DND-41 (cell line): ENCODE measurements around the gene FANK1.
"Not testable (repeated sequence)": the region's sequence is repeated elsewhere in the genome, so short reads cannot be mapped to it uniquely, and the experiment has no call there.

ENCODE experiments used
- ATAC-seq: fragments of 200-7000 bp; cut with Tn5 transposase; 3 replicates; pipeline ENCODE4 v1.9.1; 2021; ENCODE audit warnings: low read depth; ENCODE audit not compliant: insufficient read depth
- DNase-seq: peaks from one replicate; pipeline ENCODE4 v3.0.0-alpha.2; 2020
- H2AFZ ChIP-seq: 2 replicates; pipeline ENCODE4 v1.6.0; 2012; ENCODE audit warnings: low read depth, low read length
- H3K27ac ChIP-seq: 2 replicates; pipeline ENCODE4 v1.5.1; 2012; ENCODE audit warnings: low read length, inconsistent platforms
- H3K27me3 ChIP-seq: fragments of 200-600 bp; sonication (generic); 2 replicates; pipeline ENCODE4 v1.6.0; 2012; ENCODE audit warnings: low read length, mild to moderate bottlenecking, inconsistent platforms; ENCODE audit not compliant: insufficient read depth, poor library complexity
- H3K36me3 ChIP-seq: 2 replicates; pipeline ENCODE4 v1.5.1; 2012; ENCODE audit warnings: low read length, inconsistent platforms; ENCODE audit not compliant: insufficient read depth
- H3K4me1 ChIP-seq: 2 replicates; pipeline ENCODE4 v1.5.1; 2012; ENCODE audit warnings: mild to moderate bottlenecking, low read length; ENCODE audit not compliant: insufficient read depth
- H3K4me2 ChIP-seq: 2 replicates; pipeline ENCODE4 v1.6.0; 2012; ENCODE audit warnings: mild to moderate bottlenecking, moderate library complexity, low read length, inconsistent platforms; ENCODE audit not compliant: insufficient read depth
- H3K4me3 ChIP-seq, 2 experiments: fragments of 200-600 bp in 1 of 2; shearing (Covaris generic) in 1 of 2; 2 replicates each; pipeline ENCODE4 v1.5.1; 2012 to 2016; ENCODE audit warnings: inconsistent platforms in 2 of 2, low read length in 2 of 2, mild to moderate bottlenecking in 2 of 2, low read depth in 1 of 2, moderate library complexity in 1 of 2
- H3K79me2 ChIP-seq: 2 replicates; pipeline ENCODE4 v1.6.0; 2012; ENCODE audit warnings: low read length, inconsistent platforms; ENCODE audit not compliant: insufficient read depth
- H3K9ac ChIP-seq: 2 replicates; pipeline ENCODE4 v1.6.0; 2012; ENCODE audit warnings: low read depth, mild to moderate bottlenecking, inconsistent platforms, low read length, moderate library complexity
- H3K9me3 ChIP-seq: 2 replicates; pipeline ENCODE4 v1.5.1; 2012; ENCODE audit warnings: low read length, moderate library complexity, mild to moderate bottlenecking, inconsistent platforms; ENCODE audit not compliant: insufficient read depth, severe bottlenecking
- H4K20me1 ChIP-seq: 2 replicates; pipeline ENCODE4 v1.6.0; 2012; ENCODE audit warnings: low read length; ENCODE audit not compliant: insufficient read depth
- CTCF ChIP-seq: IDR thresholded peaks from 2 replicates; pipeline ENCODE4 v1.5.1; 2012; ENCODE audit warnings: borderline replicate concordance, low read length, moderate library complexity, mild to moderate bottlenecking; ENCODE audit not compliant: poor library complexity, severe bottlenecking; ENCODE audit errors: extremely low read depth
- EZH2 ChIP-seq: IDR thresholded peaks from 3 replicates; pipeline ENCODE4 v1.6.1; 2012; ENCODE audit warnings: borderline replicate concordance, low read depth, mild to moderate bottlenecking, moderate library complexity, low read length, inconsistent platforms; ENCODE audit not compliant: severe bottlenecking

Gene FANK1

DNA sequence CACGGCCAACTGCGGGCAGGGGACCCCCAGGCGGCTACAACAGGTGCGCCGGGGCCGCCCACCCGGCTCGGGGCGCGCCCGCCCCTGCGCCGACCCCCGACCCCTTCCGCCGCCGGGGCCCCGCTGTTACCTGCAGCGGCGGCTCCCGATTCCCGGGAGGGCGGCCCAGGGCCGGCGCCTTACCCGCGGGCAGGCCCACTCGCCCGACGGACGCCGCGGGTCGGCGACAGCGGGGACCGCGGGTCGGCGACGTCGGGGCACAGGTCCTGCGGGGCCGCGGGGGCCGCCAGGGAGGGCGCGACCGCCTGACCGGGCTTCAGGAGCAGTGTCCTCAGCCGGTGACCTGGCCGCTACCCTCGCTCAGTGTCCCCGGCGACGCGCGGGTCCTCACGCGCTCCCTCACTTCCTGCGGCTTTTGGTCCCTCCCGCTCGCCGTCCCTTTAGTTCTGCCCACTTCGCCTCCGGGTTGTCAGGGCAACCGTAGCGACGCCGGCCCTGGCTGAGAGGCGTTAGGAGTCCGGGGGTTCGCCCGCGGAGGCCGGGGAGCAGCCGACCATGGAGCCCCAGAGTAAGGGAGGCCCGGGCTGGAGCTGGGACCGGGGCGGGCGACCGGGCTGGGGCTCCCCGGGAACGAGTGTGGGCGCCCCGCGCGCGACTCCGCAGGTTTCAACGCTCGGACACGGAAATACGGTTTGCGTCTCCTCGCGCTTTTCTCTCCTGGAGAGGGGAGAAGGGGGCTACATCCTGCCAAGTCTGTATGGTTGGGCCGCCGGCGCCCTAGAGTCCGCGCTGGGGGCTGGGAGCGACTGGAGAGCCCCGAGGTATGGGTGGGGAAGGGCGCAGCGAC lies at the start of gene FANK1:
FANK1 (plus strand) TSS at position 477 of the 847 bp plus-strand sequence; CDS start at position 556, 79 bp downstream.
- not testable (repeated sequence) for H3K9me3 ChIP-seq, DNase-seq, ATAC-seq, H3K9ac ChIP-seq, H3K4me2 ChIP-seq, H3K27me3 ChIP-seq, H3K4me3 ChIP-seq, H4K20me1 ChIP-seq, H2AFZ ChIP-seq, H3K27ac ChIP-seq, H3K36me3 ChIP-seq, H3K79me2 ChIP-seq, H3K4me1 ChIP-seq

DNA sequence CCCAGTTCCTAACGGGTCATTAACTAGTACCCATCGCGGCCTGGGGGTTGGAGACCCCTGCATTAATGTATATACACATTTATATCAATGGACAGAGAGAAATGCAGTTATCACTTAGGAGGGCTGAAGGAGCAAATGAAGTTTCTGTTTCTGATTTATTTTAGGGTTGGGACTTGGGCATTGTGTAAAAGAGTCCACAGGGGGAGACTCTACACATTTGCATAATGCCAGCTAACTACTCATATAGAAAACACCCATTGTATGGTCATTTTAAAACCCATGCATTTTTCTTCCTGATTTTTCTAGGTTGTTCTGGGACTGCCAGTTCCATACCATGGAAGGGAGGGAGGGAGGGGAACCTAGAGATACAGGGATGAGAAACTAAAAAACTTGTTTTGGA lies 49.5 kb upstream of the FANK1 start:
- no peaks in the 10 kb centered on the region for H3K27me3 ChIP-seq
- no peak overlapping the region for H3K9ac ChIP-seq
- no peak overlapping the region for H3K27ac ChIP-seq
- DNase-seq = no peak
- no peaks in the 10 kb centered on the region for H4K20me1 ChIP-seq
- H3K9me3 ChIP-seq = no peaks in the 10 kb centered on the region
- H3K4me3 ChIP-seq = no peak overlapping the region
- TF ChIP-seq EZH2 (no peak), CTCF (no peak)
- H3K4me2 ChIP-seq = no peak overlapping the region
- H3K79me2 ChIP-seq = no peaks in the 10 kb centered on the region
- H2AFZ ChIP-seq = no peak overlapping the region
- no peak for ATAC-seq
- peaks cover 10% of the 10 kb centered on the region; the same call in 1 of the 2 replicates for H3K36me3 ChIP-seq
- no peaks in the 10 kb centered on the region for H3K4me1 ChIP-seq

DNA sequence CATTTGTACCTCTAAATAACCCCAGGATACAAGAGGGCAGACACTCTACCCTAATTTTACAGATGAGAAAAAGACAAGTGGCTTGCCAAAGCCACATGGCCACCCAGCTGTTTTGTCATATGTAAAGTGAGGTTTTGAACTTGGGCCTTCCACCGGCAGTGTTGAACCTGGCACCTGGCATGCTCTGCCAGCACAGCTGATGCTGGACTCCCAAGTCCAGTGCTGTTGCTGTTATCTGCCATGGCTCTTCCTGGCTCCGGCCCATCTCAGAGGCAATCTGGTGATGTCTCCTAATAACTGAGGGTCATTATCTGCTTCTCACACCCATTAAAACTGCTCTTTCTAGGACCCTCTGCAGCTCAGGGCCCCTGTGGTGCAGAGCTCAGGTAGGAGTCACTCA lies 48.0 kb upstream of the FANK1 start:
- no peak for TF ChIP-seq CTCF
- TF ChIP-seq EZH2 = no peak
- Histone ChIP-seq H3K9me3 (no peaks in the 10 kb centered on the region), H2AFZ (no peak overlapping the region), H3K27ac (no peak overlapping the region), H3K27me3 (no peaks in the 10 kb centered on the region), H3K79me2 (no peaks in the 10 kb centered on the region), H3K9ac (no peak overlapping the region), H3K36me3 (peaks cover 3% of the 10 kb centered on the region; the same call in 1 of the 2 replicates), H4K20me1 (no peaks in the 10 kb centered on the region), H3K4me2 (no peak overlapping the region), H3K4me1 (no peaks in the 10 kb centered on the region), H3K4me3 (no peak overlapping the region)
- no peak for ATAC-seq
- no peak for DNase-seq

- no peak overlapping the region for H3K4me3 ChIP-seq
- peaks cover 3% of the 10 kb centered on the region; the same call in 1 of the 2 replicates for H3K36me3 ChIP-seq
- no peaks in the 10 kb centered on the region for H3K4me1 ChIP-seq
- DNase-seq (no peak), ATAC-seq (no peak)
- TF ChIP-seq EZH2 (no peak), CTCF (no peak)
- H3K9ac ChIP-seq = no peak overlapping the region
- no peaks in the 10 kb centered on the region for H3K9me3 ChIP-seq
- H3K27ac ChIP-seq = no peak overlapping the region
- no peaks in the 10 kb centered on the region for H3K27me3 ChIP-seq
- H3K79me2 ChIP-seq = no peaks in the 10 kb centered on the region
- no peak overlapping the region for H2AFZ ChIP-seq
- no peaks in the 10 kb centered on the region for H4K20me1 ChIP-seq
- H3K4me2 ChIP-seq = no peak overlapping the region
Observed at GRCh38 chr10:125848857-125849256, 47.5 kb upstream of the FANK1 start.
